Cardiac fibroblast (primary cell): ENCODE measurements around the gene RTL10.
A peak's percentile ranks its signal among the peaks of the same experiment; 100 is the strongest.

Experiments
- DNase-seq, 2 donors: peaks; one replicate each; pipeline versions ENCODE4 v3.0.0 to v3.0.0-alpha.2; 2010; ENCODE audit warnings: low read depth in 2 of 2
- H3K4me3 ChIP-seq, 2 donors: replicated peaks in 1 of 2; 1 replicate in 1 of 2; 2 replicates in 1 of 2; pipeline ENCODE4 v1.5.1; 2011; ENCODE audit warnings: low read depth in 2 of 2, low read length in 2 of 2, mild to moderate bottlenecking in 2 of 2, moderate library complexity in 1 of 2
- TF ChIP-seq, protein P1 (sequence below): IDR thresholded peaks from one replicate; pipeline ENCODE4 v1.5.1; 2011; ENCODE audit warnings: low read depth, mild to moderate bottlenecking, low read length, inconsistent platforms

The RTL10 gene

DNA sequence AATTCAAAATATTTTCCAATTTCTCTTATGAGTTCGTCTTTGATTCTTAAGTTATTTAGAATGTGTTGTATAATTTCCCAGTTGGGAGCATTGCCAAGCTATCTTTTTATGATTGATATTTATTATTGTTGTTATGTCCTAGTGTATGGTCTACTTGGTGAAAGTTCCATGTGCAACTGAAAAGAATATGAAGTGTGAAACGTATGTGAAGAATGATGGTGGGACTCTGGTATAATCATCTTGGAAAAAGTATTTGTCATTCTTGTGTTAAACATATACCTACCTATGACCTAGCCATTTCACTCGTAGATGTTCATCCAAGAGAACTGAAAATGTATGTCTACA is 12.0 kb upstream of the RTL10 start:
- no peak for DNase-seq
- no peak overlapping the region for H3K4me3 ChIP-seq
- TF ChIP-seq, protein P1, sequence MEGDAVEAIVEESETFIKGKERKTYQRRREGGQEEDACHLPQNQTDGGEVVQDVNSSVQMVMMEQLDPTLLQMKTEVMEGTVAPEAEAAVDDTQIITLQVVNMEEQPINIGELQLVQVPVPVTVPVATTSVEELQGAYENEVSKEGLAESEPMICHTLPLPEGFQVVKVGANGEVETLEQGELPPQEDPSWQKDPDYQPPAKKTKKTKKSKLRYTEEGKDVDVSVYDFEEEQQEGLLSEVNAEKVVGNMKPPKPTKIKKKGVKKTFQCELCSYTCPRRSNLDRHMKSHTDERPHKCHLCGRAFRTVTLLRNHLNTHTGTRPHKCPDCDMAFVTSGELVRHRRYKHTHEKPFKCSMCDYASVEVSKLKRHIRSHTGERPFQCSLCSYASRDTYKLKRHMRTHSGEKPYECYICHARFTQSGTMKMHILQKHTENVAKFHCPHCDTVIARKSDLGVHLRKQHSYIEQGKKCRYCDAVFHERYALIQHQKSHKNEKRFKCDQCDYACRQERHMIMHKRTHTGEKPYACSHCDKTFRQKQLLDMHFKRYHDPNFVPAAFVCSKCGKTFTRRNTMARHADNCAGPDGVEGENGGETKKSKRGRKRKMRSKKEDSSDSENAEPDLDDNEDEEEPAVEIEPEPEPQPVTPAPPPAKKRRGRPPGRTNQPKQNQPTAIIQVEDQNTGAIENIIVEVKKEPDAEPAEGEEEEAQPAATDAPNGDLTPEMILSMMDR = no peak

DNA sequence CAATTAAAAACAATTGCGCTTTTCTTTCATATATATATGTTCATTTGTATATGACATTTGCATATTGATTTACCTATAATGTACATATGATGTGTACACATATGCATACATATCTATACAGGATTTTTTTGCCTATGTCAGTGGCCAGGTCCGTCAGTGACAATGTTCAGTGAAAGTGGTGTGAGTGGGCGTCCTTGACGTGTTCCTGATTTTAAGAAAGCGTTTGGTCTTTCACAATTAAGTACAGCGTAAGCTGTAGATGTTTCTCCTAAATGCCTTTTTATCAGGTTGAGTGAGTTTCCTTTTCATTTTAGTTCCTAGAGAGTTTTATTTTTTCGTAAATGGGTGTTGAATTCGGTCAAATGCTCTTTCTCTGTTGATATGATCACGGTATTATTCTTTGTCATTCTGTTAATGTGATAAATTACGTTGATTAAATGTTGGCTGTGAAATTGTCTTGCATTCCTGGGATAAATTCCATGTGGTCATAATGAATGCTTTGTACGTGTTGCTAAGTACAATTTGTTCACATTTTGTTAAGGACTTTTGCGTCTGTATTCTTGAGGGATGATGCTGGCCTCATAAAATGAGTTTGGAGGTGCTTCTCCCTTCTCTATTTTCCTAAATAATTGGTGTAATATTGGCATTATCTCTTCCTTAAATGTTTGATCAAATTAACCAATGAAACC is 10.6 kb upstream of the RTL10 start:
- DNase-seq = peak in 1 of 2 donors; percentile 66
- H3K4me3 ChIP-seq = no peak overlapping the region
- TF ChIP-seq, protein P1 = no peak

DNA sequence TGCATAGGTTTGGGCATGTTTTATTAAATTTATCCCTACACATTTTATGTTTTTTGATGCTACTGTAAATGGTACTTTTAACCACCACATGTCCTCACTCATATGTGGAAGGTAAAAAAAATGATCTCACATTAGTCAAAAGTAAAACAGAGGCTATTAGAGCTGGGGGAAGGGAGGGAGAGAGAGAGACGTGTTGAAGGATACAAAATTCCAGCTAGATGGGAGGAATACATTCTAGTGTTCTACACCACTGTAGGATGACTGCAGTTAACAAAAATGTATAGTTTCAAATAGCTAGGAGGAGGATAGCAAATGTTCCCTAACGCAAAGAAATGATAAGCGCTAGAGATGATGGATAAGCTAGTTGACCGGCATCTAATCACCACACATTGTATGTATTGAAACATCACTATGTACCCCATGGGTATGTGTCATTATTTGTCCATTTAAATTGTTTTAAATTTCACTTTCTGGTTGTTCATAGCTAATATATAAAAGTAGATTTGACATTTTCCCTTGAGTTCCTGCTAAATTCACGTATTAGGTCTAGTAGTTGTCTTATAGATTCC is 9.9 kb upstream of the RTL10 start:
- peak in 1 of 2 donors; percentile 52 for DNase-seq
- TF ChIP-seq, protein P1 = no peak
- no peak overlapping the region for H3K4me3 ChIP-seq

DNA sequence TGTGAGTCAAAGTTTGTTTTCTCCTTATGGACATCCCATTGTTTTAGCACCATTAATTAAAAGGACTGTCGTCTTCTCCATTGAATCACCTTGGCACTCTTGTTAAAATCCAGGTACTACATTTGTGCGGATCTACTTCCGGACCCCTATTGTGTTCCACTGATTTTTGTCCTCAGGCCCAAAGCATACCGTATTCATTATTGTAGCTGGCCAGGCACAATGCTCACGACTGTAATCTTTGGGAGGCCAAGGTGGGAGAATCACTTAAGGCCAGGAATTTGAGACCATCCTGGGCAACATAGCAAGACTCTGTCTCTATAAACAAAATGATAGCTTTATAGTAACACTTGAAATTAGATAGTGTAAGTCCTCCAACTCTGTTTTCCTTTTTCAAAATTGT is 8.9 kb upstream of the RTL10 start:
- DNase-seq = no peak
- no peak overlapping the region for H3K4me3 ChIP-seq
- TF ChIP-seq, protein P1 = no peak

DNA sequence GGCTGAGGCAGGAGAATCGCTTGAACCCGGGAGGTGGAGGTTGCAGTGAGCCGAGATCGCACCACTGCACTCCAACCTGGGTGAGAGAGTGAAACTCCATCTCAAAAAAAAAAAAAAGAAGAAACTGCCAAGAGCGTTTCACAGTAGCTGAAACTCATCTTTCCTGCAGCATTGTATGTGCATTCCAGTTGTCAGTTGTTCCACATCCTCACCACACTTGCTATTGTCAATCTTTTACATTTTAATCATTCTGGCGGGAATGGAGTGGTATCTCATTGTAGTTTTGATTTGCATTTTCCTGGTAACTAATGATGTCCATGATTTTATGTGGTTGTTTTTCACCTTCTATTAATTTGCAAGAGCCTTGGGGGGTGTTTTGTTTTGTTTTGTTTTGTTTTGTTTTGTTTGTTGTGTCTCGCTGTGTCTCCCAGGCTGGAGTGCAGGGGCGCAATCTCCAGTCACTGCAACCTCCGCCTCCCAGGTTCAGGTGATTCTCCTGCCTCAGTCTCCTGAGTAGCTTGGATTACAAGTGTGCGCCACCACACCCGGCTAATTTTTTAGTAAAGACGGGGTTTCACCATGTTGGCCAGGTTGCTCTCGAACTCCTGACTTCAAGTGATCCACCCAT is 8.1 kb upstream of the RTL10 start:
- no peak for DNase-seq
- no peak overlapping the region for H3K4me3 ChIP-seq
- TF ChIP-seq, protein P1 = no peak

DNA sequence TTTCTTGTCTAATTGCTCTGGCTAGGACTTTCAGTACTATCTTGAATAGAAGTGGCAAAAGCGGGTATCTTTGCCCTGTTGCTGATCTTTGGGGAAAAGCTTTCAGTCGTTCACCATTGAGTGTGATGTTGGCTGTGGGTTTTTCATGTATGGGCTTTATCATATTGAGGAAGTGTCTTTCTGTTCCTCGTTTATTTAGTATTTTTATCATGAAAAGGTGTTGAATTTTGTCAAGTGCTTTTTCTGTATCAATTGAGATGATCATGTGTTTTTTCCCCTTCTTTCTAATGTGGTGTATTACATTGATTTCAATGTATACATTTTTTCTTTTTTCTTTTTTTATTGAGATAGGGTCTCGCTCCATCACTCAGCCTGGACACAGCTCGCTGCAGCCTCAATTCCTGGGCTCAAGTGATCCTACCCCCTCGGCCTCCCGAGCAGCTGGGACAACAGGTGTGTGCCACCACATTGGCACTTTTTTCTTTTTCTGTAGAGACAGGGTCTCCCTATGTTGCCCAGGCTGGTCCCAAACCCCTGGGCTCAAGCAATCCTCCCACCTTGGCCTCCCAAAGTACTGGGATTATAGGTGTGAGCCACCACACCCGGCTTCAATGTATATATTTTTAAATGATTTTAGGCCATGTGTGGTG is 5.3 kb upstream of the RTL10 start:
- TF ChIP-seq, protein P1 = no peak
- no peak overlapping the region for H3K4me3 ChIP-seq
- no peak for DNase-seq
